NCI-H510A treated with DMSO at 0.1 percent for 48 hours (cell line): ENCODE measurements around the gene DMKN.
"Not testable (repeated sequence)": the region's sequence is repeated elsewhere in the genome, so short reads cannot be mapped to it uniquely, and the experiment has no call there.

Experiments
- DNase-seq: peaks from one replicate; lab custom pipeline; 2025; lab: John Stamatoyannopoulos, UW

DMKN gene

GRCh38 chr19:35497406-35497805, 16.0 kb downstream of the DMKN start:
- no peak for DNase-seq

DNA sequence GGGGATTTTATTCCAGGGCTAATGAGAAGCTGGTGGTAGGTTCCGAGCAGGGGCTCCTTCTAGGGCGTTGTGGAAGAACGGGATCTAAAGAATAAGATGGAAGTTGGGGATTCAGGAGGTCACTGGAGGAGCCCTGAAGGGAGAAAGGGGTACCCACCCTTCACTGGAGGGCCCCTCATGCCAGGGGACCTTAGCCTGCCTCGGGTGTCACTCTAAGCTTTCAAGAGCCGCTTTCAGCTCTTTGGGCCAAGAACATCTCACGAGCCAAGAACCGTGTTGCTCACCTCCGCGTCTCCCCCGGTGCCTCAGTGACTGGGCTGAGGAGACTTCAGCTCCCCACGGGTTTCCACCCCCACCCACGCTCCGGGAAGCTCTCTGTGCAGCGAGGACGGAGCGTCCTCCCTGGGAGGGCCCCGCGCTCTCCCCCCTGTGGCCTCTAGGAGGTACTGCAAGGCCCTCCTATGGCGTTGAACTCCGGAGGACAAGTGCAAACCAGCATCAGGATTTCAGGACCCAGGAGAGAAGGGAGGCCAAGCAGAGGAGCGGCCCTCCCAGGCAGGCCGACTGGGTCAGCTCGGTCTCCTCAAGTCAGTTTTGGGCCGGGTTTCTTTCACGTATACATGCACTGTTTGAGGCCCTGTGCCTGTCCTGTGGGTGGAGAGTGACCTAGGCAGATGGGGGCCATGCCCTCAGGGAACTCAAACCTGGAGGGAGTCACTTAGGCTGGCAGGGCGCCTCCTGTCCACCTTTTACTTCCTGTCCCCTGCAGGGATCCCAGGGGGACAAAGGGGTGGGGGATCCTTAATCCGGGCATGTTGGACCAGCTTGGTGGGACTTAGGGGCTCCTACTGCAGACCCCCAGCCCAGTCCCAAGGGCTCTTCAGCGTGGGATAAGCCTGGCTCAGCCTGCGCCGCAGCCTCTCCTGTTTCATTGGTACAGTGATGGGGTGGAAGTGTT, 18.1 kb downstream of the DMKN start:
- DNase-seq, result peak; percentile 3

- DNase-seq, result no peak
These were observed 19.5 kb downstream of the DMKN start for GRCh38 chr19:35493971-35494370.

- no peak for DNase-seq
These were observed 21.6 kb downstream of the DMKN start for GRCh38 chr19:35491836-35492360.

- no peak for DNase-seq
These were observed 23.1 kb downstream of the DMKN start, which contains the start of gene KRTDAP for GRCh38 chr19:35490364-35490763. TSS of gene KRTDAP (minus strand) at chr19:35490464. CDS start at chr19:35490442, 22 bp downstream.

DNA sequence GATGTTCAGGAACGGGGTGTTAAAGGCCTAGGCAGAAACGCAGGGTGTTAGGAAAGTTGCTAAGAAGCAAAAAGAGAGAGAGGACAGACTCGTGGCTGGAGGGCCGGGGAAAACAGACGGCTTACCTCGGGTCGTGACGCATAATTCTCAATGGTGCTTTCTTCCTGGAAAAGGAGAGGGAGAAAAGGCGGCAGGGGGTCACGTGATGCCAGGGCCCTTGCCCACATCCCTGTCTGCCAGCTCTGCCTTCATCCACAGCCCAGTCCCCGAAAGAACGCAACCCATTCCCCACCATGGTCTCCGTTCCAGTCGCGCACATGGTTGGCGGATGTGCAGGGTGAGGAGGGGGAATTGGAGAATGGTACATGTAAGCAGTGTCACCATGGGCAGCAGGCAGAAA, 24.8 kb downstream of the DMKN start:
- no peak for DNase-seq

DNA sequence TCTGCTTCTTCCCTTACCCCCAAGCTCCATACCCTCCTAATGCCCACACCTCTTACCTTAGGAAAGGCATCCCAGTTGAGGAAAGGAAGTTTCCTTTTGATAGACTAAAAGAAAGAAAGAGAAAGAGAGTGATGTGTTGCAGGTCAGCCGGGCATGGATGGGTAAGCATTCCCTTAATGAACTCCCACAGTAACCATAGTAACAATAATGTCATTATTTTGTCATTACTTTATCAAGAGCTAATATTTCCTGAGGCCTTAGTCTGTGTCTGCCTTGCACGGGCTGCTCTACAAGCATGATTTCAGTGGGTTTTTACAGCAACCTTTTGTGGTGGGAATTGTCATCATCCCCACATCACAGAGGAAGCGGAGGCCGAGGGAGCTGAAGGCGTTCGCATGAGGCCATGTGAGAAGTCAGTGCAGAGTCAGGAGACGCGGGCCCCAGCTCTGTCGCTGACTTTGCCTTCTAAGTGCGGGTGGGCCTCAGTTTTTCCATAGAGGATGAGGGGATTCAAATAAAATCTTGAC, 25.7 kb downstream of the DMKN start:
- DNase-seq, result no peak

DNA sequence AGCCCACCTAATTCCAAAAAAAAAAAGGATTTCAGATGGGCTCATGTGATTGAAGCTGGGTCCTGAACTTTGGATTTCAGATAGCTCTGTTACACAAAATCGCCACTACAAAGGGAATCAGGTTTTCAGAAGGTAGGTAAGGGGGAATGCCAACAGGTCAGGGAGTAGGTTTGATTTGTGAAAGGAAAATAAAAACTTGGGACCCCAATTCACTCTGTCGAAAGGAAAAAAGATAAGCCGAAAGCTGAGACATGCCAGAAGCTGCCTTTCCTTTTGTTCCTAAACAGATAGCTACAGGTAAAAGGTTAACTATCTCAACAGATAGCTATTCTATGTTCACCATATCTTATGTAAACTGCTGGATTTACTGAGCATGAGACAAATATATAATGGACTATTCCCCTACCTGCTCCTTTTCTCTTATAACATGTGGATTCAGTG, 27.2 kb downstream of the DMKN start:
- no peak for DNase-seq

DNA sequence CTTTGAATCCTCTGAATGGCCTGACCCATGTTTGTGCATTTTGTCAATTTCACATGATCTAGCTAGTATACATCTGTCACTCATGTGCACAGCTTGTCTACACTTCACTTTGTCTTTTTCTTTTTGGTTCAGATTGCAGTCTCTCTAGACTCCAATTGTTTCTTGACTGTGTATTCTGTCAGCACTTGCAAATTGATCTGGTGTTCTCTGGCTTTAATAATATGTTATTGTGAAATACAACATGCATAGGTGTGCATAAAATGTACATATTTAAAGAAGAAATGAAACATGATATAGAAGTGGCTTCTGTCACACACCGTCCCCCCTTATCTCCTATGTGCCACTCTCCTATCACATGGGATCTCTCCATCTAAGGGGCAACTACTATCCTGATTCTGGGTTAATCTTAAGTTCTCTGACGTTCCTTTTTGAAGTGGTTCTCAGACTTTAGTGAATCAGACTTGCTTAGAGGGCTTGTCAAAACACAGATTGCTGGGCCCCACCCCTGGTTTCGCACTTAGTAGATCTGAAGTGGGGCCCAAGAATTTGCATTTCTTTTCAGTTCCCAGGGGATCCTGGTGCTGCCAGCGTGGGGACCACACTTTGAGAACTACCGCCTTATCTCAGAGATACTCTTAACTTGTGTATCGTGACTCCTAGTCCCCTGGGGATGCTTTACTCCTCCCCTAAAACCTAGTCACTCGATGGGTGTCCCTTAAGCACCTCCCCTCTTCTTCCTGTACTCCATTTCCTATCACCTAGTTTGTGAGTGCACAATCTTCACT, 29.0 kb downstream of the DMKN start:
- DNase-seq, result no peak

- no peak for DNase-seq
These were observed 30.4 kb downstream of the DMKN start for GRCh38 chr19:35483089-35483488.

- DNase-seq, result no peak
These were observed 34.4 kb downstream of the DMKN start for GRCh38 chr19:35478794-35479677.

- DNase-seq, result no peak
These were observed 37.3 kb downstream of the DMKN start for GRCh38 chr19:35476149-35476548.

- DNase-seq, result not testable (repeated sequence)
These were observed 38.9 kb downstream of the DMKN start for GRCh38 chr19:35474594-35474993.

DNA sequence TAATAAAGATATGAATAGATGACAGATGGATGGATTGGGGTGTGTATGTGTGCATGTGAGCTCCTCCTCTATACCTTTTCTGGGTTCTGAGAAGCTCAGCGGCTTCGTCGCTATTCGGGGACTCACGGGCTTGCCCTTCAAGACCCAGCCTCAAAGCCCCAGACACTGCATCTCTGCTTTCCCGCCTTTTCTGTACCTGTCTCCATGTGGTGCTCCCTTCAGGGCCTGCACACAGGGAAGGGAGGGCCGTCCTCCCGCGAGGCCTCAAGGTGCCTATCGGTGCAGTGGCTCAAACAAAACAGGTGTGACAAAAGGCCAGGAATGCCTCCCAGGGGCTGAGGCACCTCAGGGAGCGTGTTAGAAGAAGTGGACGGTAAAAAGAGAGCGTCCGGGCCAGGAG, 39.3 kb downstream of the DMKN start:
- no peak for DNase-seq

DNA sequence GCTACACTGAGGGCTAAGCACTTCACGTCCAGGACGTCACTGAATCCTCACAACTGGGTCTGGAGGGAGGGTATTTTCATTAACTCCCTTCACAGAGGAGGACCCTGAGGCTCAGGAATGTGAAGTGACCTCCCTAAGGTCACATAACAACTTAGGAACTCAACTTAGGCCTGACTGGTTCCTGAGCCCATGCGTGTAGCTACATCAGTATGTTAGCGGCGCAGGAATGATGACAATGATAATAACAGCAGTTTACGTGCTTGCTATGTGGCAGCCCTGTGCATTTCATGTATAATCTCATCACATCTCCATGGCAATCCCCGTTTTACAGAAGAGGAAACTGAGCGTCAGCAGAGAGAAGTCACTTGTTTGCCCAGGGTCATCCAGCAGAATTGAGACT, 41.5 kb downstream of the DMKN start:
- no peak for DNase-seq

- not testable (repeated sequence) for DNase-seq
These were observed 42.4 kb downstream of the DMKN start for GRCh38 chr19:35471075-35471474.

DNA sequence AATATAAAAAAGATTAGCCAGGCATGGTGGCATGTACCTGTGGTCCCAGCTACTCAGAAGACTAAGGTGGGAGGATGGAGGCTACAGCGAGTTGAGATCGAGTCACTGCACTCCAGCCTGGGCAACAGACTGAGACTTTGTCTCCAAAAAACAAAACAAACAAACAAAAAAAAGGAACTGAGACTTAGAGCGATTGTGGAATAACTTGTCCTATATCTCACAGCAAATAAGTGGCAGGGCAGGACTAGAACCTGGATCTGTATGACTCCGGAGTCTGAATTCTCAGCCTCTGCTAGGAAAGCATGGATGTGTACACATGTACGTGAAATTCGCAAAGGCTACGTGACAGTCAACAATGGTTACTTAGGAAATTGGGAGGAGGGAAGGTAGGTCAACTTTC, 43.3 kb downstream of the DMKN start:
- no peak for DNase-seq

- peak; percentile 3 for DNase-seq
These were observed 44.8 kb downstream of the DMKN start for GRCh38 chr19:35468637-35469036.

DNA sequence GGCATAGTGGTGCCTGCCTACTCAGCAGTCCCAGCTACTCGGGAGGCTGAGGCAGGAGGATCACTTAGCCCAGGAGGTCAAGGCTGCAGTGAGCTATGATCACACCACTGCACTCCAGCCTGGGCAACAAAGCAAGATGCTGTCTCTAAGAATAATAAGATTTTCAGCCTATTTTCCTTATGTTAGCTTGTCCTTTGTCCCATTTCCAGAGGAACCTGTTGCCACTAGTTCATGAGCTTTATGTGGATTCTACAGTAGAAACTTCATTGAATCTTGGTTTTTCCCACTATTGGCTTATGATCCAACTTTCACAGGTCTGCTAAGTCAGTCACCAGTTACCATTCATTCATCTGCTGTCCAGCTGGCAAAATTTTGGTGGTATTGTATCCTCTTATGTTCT, 47.2 kb downstream of the DMKN start:
- DNase-seq, result no peak

GRCh38 chr19:35462956-35463355, 50.5 kb downstream of the DMKN start:
- not testable (repeated sequence) for DNase-seq

DNA sequence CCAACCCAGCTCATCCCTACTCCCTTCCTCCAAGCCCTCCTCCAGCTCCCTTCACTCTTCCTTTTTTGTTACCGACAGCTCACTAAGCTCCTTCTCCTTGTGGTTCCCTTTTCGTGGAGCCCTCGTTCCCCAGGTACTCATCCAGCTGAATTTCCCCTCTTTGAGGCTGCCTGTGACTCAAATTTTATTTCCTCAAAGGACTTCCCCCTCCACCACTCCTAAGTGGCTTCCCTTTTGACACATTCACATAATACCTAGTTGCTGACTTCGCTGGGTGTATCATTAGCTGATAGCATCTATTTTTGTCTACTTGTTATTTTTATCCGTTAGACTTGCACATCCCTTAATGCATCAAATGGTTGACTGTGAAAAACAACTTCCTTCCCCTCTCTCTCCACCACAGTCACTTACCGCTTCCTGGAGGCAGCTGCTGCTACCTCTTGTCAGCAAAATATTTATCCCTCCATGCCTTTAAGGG, 50.9 kb downstream of the DMKN start:
- DNase-seq, result no peak
